Right lobe of liver (tissue), 4 donors: ENCODE measurements around the gene APOL5.

Source experiments
- POLR2A ChIP-seq: fragments of 450-650 bp; IDR thresholded peaks from one replicate; pipeline ENCODE4 v1.6.1; 2017; ENCODE audit warnings: antibody characterized with exemption, mild to moderate bottlenecking
- TF ChIP-seq, protein P1 (sequence below), 4 donors: fragments of 200-600 bp in 3 of 4; fragments of 450-650 bp in 1 of 4; IDR thresholded peaks; one replicate each; pipeline versions ENCODE4 v1.5.1 to v1.8.0; 2016 to 2022; ENCODE audit warnings: antibody characterized with exemption in 4 of 4, mild to moderate bottlenecking in 2 of 4
- donor health status: DM: no; HTN: no; CAD: no.
- donor health status: DM: no; HTN: no; CAD: no.
- donor health status: DM: no; HTN: yes; CAD: no.

DNA sequence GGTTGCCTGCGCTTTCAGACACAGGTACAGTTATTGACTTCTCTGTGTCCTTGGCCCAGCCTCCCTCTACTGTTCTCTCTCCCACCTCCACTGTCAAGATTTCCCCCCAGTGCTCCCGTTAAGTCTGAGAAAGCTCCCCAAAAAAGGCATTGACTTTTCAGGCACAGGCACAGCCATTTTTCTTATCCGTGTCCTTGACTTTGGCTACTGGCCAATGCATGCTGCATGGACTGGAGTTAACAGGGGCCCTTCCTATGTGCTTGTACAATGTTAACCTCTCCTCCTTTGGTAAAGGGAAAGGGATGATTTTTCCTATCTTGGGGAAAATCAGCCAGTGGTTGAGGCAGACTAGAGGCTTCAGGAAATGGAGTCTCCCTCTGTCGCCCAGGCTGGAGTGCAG, 4.3 kb downstream of the APOL5 start:
- TF ChIP-seq, protein P1, sequence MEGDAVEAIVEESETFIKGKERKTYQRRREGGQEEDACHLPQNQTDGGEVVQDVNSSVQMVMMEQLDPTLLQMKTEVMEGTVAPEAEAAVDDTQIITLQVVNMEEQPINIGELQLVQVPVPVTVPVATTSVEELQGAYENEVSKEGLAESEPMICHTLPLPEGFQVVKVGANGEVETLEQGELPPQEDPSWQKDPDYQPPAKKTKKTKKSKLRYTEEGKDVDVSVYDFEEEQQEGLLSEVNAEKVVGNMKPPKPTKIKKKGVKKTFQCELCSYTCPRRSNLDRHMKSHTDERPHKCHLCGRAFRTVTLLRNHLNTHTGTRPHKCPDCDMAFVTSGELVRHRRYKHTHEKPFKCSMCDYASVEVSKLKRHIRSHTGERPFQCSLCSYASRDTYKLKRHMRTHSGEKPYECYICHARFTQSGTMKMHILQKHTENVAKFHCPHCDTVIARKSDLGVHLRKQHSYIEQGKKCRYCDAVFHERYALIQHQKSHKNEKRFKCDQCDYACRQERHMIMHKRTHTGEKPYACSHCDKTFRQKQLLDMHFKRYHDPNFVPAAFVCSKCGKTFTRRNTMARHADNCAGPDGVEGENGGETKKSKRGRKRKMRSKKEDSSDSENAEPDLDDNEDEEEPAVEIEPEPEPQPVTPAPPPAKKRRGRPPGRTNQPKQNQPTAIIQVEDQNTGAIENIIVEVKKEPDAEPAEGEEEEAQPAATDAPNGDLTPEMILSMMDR (IDR thresholded peaks at IDR 0.05): no peak
- TF ChIP-seq POLR2A: no peak
